H1 (cell line): ENCODE results near the gene SLC2A13. TPM values are rescaled to one million over a fixed set of nuclear protein-coding genes. Genes with fewer than 3 reads are reported as not detected.

Experiments used
- CTCF ChIA-PET: fragments of 300-600 bp; sonication (Branson Sonifier 250); formaldehyde crosslinking; loops from one replicate; lab custom pipeline; 2021; ENCODE audit not compliant: partially characterized antibody; lab: Charles Lee
- POLR2A ChIA-PET: fragments of 300-600 bp; sonication (Branson Sonifier 250); formaldehyde crosslinking; loops from one replicate; lab custom pipeline; 2021; ENCODE audit warnings: inconsistent platforms; ENCODE audit not compliant: partially characterized antibody; lab: Charles Lee
- DNase-seq, 2 experiments: peaks; one replicate each; pipeline versions ENCODE4 v3.0.0 to v3.0.0-alpha.2; 2010 to 2022; ENCODE audit warnings: low spot score in 2 of 2, low read depth in 1 of 2, mixed read lengths in 1 of 2
- FAIRE-seq: peaks from 2 replicates; lab custom pipeline; 2011; peaks lifted over from hg19 to GRCh38; lab: Jason Lieb, UNC
- H2AFZ ChIP-seq: 2 replicates; pipeline ENCODE4 v1.8.1; 2012; ENCODE audit warnings: low read length, inconsistent platforms
- H2AK5ac ChIP-seq: 2 replicates; pipeline ENCODE4 v1.6.1; 2013; ENCODE audit warnings: low read depth, low read length
- H2BK120ac ChIP-seq: replicated peaks from 2 replicates; pipeline ENCODE3; 2013; ENCODE audit warnings: low read depth, low read length, inconsistent platforms
- H2BK12ac ChIP-seq: 2 replicates; pipeline ENCODE4 v1.6.1; 2013; ENCODE audit warnings: low read depth, low read length
- H2BK15ac ChIP-seq: 2 replicates; pipeline ENCODE4 v1.6.1; 2013; ENCODE audit warnings: low read length
- H2BK20ac ChIP-seq: 2 replicates; pipeline ENCODE4 v1.6.1; 2013; ENCODE audit warnings: low read length
- H2BK5ac ChIP-seq: 2 replicates; pipeline ENCODE4 v1.6.1; 2013; ENCODE audit warnings: low read depth, low read length
- H3K14ac ChIP-seq: 2 replicates; pipeline ENCODE4 v1.6.1; 2013; ENCODE audit warnings: inconsistent platforms; ENCODE audit not compliant: insufficient read length
- H3K18ac ChIP-seq: 2 replicates; pipeline ENCODE4 v1.6.1; 2013; ENCODE audit warnings: low read length; ENCODE audit errors: extremely low read depth
- H3K23ac ChIP-seq: 2 replicates; pipeline ENCODE4 v1.6.1; 2013; ENCODE audit warnings: inconsistent platforms; ENCODE audit not compliant: insufficient read length
- H3K23me2 ChIP-seq: 2 replicates; pipeline ENCODE4 v1.6.1; 2013; ENCODE audit warnings: low read depth, low read length
- H3K27ac ChIP-seq: 2 replicates; pipeline ENCODE4 v1.6.1; 2011; ENCODE audit warnings: low read depth, low read length, inconsistent platforms
- H3K27me3 ChIP-seq, 4 experiments: replicated peaks in 1 of 4; 1 replicate in 1 of 4; 2 replicates in 3 of 4; pipeline versions ENCODE4 v1.6.1 to v1.8.1; 2011 to 2013; ENCODE audit warnings: low read length in 3 of 4, mild to moderate bottlenecking in 3 of 4, inconsistent platforms in 2 of 4, mixed read lengths in 2 of 4, moderate library complexity in 1 of 4; ENCODE audit not compliant: control insufficient read depth in 3 of 4, insufficient read depth in 3 of 4; ENCODE audit errors: extremely low read depth in 1 of 4
- H3K36me3 ChIP-seq, 4 experiments: 2 replicates each; pipeline versions ENCODE4 v1.6.1 to v1.8.1; 2011 to 2013; ENCODE audit warnings: mild to moderate bottlenecking in 4 of 4, low read length in 3 of 4, moderate library complexity in 2 of 4, control low read depth in 1 of 4, inconsistent platforms in 1 of 4; ENCODE audit not compliant: insufficient read depth in 4 of 4, control insufficient read depth in 2 of 4
- H3K4ac ChIP-seq: replicated peaks from 2 replicates; pipeline ENCODE3; 2013; ENCODE audit warnings: low read length, low read depth, mixed read lengths, inconsistent platforms; ENCODE audit not compliant: insufficient read length
- H3K4me1 ChIP-seq, 4 experiments: replicated peaks in 1 of 4; 1 replicate in 1 of 4; 2 replicates in 3 of 4; pipeline versions ENCODE4 v1.6.1 to v1.8.1; 2011 to 2013; ENCODE audit warnings: low read length in 3 of 4, inconsistent platforms in 2 of 4, mixed read lengths in 1 of 4; ENCODE audit not compliant: insufficient read depth in 4 of 4, control insufficient read depth in 3 of 4
- H3K4me2 ChIP-seq, 2 experiments: 2 replicates each; pipeline versions ENCODE4 v1.6.1 to v1.8.1; 2011 to 2013; ENCODE audit warnings: low read depth in 2 of 2, low read length in 2 of 2, control low read depth in 1 of 2, inconsistent platforms in 1 of 2, mild to moderate bottlenecking in 1 of 2; ENCODE audit not compliant: insufficient read depth in 1 of 2
- H3K4me3 ChIP-seq, 4 experiments: fragments of 200-600, 300-600 bp in 1 of 4; sonication (generic), shearing (Covaris generic), sonication (Bioruptor Twin) in 1 of 4; 2 replicates each; pipeline versions ENCODE4 v1.5.1 to v1.8.1; 2011 to 2016; ENCODE audit warnings: low read length in 4 of 4, low read depth in 3 of 4, control low read depth in 2 of 4, inconsistent platforms in 2 of 4, mild to moderate bottlenecking in 2 of 4, mixed read lengths in 1 of 4, moderate library complexity in 1 of 4; ENCODE audit not compliant: insufficient read depth in 2 of 4; ENCODE audit errors: extremely low read depth in 1 of 4
- H3K56ac ChIP-seq: replicated peaks from 2 replicates; pipeline ENCODE3; 2013; ENCODE audit warnings: low read depth, mild to moderate bottlenecking, mixed read lengths, low read length, inconsistent platforms; ENCODE audit not compliant: insufficient read length
- H3K79me1 ChIP-seq: 2 replicates; pipeline ENCODE4 v1.6.1; 2013; ENCODE audit warnings: low read depth, low read length, control low read depth
- H3K79me2 ChIP-seq, 2 experiments: 2 replicates each; pipeline versions ENCODE4 v1.6.1 to v1.8.1; 2012 to 2013; ENCODE audit warnings: low read length in 2 of 2, mild to moderate bottlenecking in 2 of 2, inconsistent platforms in 1 of 2; ENCODE audit not compliant: insufficient read depth in 2 of 2, control insufficient read depth in 1 of 2
- H3K9ac ChIP-seq, 4 experiments: replicated peaks in 1 of 4; 1 replicate in 1 of 4; 2 replicates in 3 of 4; pipeline versions ENCODE4 v1.6.1 to v1.8.1; 2011 to 2013; ENCODE audit warnings: low read depth in 3 of 4, low read length in 3 of 4, control low read depth in 2 of 4, mild to moderate bottlenecking in 2 of 4, moderate library complexity in 2 of 4, inconsistent platforms in 1 of 4; ENCODE audit errors: extremely low read depth in 1 of 4
- H3K9me3 ChIP-seq, 2 experiments: 2 replicates each; pipeline versions ENCODE4 v1.6.1 to v1.8.1; 2012 to 2013; ENCODE audit warnings: mild to moderate bottlenecking in 2 of 2, moderate library complexity in 2 of 2, control low read depth in 1 of 2, inconsistent platforms in 1 of 2, low read depth in 1 of 2, low read length in 1 of 2, mixed read lengths in 1 of 2; ENCODE audit not compliant: insufficient read depth in 2 of 2
- H4K20me1 ChIP-seq, 2 experiments: replicated peaks in 1 of 2; 2 replicates each; pipeline versions ENCODE3 to v1.8.1; 2011 to 2013; ENCODE audit warnings: inconsistent platforms in 2 of 2, low read length in 2 of 2, mild to moderate bottlenecking in 1 of 2; ENCODE audit not compliant: insufficient read depth in 2 of 2, control insufficient read depth in 1 of 2
- H4K5ac ChIP-seq: 2 replicates; pipeline ENCODE4 v1.6.1; 2013; ENCODE audit warnings: low read length, low read depth, mixed read lengths, inconsistent platforms; ENCODE audit not compliant: insufficient read length
- H4K8ac ChIP-seq: 2 replicates; pipeline ENCODE4 v1.8.0; 2013; ENCODE audit warnings: mild to moderate bottlenecking, moderate library complexity, low read length, inconsistent platforms; ENCODE audit not compliant: insufficient read depth; ENCODE audit errors: extremely low read depth
- H4K91ac ChIP-seq: replicated peaks from 2 replicates; pipeline ENCODE3; 2013; ENCODE audit warnings: low read length, mixed read lengths, inconsistent platforms; ENCODE audit not compliant: insufficient read length
- BCL11A ChIP-seq, 2 experiments: IDR thresholded peaks; one replicate each; pipeline ENCODE4 v1.6.1; 2011; ENCODE audit warnings: low read depth in 2 of 2, low read length in 2 of 2, mild to moderate bottlenecking in 2 of 2
- E2F6 ChIP-seq: IDR thresholded peaks from 2 replicates; pipeline ENCODE4 v1.6.1; 2012; ENCODE audit warnings: inconsistent platforms
- EZH2 ChIP-seq: fragments of 200-600 bp; sonication (generic); IDR thresholded peaks from 2 replicates; pipeline ENCODE4 v1.7.1; 2012; ENCODE audit warnings: low read depth, mild to moderate bottlenecking, moderate library complexity, low read length, inconsistent platforms; ENCODE audit not compliant: severe bottlenecking
- HDAC2 ChIP-seq, 2 experiments: fragments of 300-600 bp in 1 of 2; sonication (generic) in 1 of 2; IDR thresholded peaks; 2 replicates each; pipeline ENCODE4 v1.6.1; 2011 to 2012; ENCODE audit warnings: low read depth in 2 of 2, low read length in 2 of 2, mild to moderate bottlenecking in 2 of 2, moderate library complexity in 2 of 2, borderline replicate concordance in 1 of 2, inconsistent platforms in 1 of 2
- JUND ChIP-seq: IDR thresholded peaks from 2 replicates; pipeline ENCODE4 v1.6.1; 2011; ENCODE audit warnings: mild to moderate bottlenecking, improper control_type of control experiment, low read length
- KDM1A ChIP-seq: fragments of 200-600, 300-600 bp; sonication (generic); IDR thresholded peaks from 2 replicates; pipeline ENCODE4 v1.7.1; 2016; ENCODE audit warnings: mild to moderate bottlenecking, low read length, borderline replicate concordance
- KDM4A ChIP-seq: IDR thresholded peaks from one replicate; pipeline ENCODE4 v1.7.1; 2012; ENCODE audit warnings: low read depth, mild to moderate bottlenecking, moderate library complexity, low read length, inconsistent platforms; ENCODE audit not compliant: severe bottlenecking
- MAFK ChIP-seq: IDR thresholded peaks from 2 replicates; pipeline ENCODE4 v1.6.1; 2012; ENCODE audit warnings: low read depth, mild to moderate bottlenecking, improper control_type of control experiment, low read length
- POLR2AphosphoS5 ChIP-seq: IDR thresholded peaks from 2 replicates; pipeline ENCODE4 v1.6.1; 2011; ENCODE audit warnings: low read depth, low read length
- RBBP5 ChIP-seq: IDR thresholded peaks from 2 replicates; pipeline ENCODE4 v1.7.1; 2012; ENCODE audit warnings: low read depth, mild to moderate bottlenecking, inconsistent platforms, low read length, moderate library complexity, borderline replicate concordance
- SP1 ChIP-seq: IDR thresholded peaks from 2 replicates; pipeline ENCODE4 v1.6.1; 2011; ENCODE audit warnings: low read depth, low read length
- SRF ChIP-seq: IDR thresholded peaks from 2 replicates; pipeline ENCODE4 v1.6.1; 2011; ENCODE audit warnings: mild to moderate bottlenecking, low read depth, low read length, moderate library complexity
- TAF1 ChIP-seq: IDR thresholded peaks from 2 replicates; pipeline ENCODE4 v1.6.1; 2011; ENCODE audit warnings: mild to moderate bottlenecking, low read depth, low read length
- WGBS, 2 experiments: shearing (Covaris generic) in 1 of 2; methylation state at CpG; one replicate each; pipeline versions ENCODE4 v1.1.6 to v1.1.7; 2013 to 2015; ENCODE audit warnings: low lambda C conversion rate in 2 of 2, mixed read lengths in 2 of 2, inconsistent platforms in 1 of 2, low coverage in 1 of 2, missing lambda C conversion rate in 1 of 2; ENCODE audit not compliant: insufficient replicate concordance in 2 of 2, insufficient coverage in 1 of 2, insufficient read length in 1 of 2; ENCODE audit errors: extremely low coverage in 1 of 2, missing lambda C conversion rate in 1 of 2; 5-methylcytosine and 5-hydroxymethylcytosine counted together
- polyA plus RNA-seq, 7 experiments: library from polyadenylated mRNA; depleted of rRNA in 3 of 7; stranded (reverse) in 5 of 7; unstranded in 2 of 7; fragments of >200 nt in 5 of 7; fragments of 200-250 nt in 2 of 7; gene quantifications; 1 replicate in 5 of 7; 2 replicates in 1 of 7; 4 replicates in 1 of 7; pipeline versions ENCODE4 v1.2.1 to v1.2.3, GENCODE V29; 2011 to 2013; ENCODE audit warnings: missing spikeins in 2 of 7, mixed read lengths in 2 of 7
- total RNA-seq: library from RNA; stranded (reverse); fragmentation: NEBNext Ultra II Directional; extraction: Animal tissue kit (Norgen Biotek cat#: 25700); gene quantifications from 2 replicates; pipeline ENCODE4 v1.2.1, GENCODE V29; 2021

SLC2A13 gene
- total and polyA plus RNA-seq, 2 of the 8 experiments (the other 6 are each of a cell fraction or from before 2014, with no cell fraction given) = 2.8 to 9.6 TPM

- TF ChIP-seq TAF1 = no peak
- TF ChIP-seq MAFK = no peak
- no peak for TF ChIP-seq EZH2
- no peak for TF ChIP-seq JUND
- no peak for TF ChIP-seq HDAC2 (IDR thresholded peaks at IDR 0.05; ENCODE audit: borderline replicate concordance in 1 of 2, low read depth in 2 of 2, low read length in 2 of 2)
- TF ChIP-seq KDM4A = no peak
- TF ChIP-seq POLR2AphosphoS5 = no peak
- TF ChIP-seq BCL11A (IDR thresholded peaks at IDR 0.05; ENCODE audit: low read depth in 2 of 2, low read length in 2 of 2) = no peak
- no peak for TF ChIP-seq RBBP5
- no peak for TF ChIP-seq E2F6
- no peak for TF ChIP-seq SP1
- TF ChIP-seq SRF = no peak
- TF ChIP-seq KDM1A = no peak
- H4K20me1 ChIP-seq = no peaks in the 10 kb centered on the region
- no peaks in the 10 kb centered on the region for H3K9me3 ChIP-seq
- H3K4me3 ChIP-seq = no peak overlapping the region
- ChIA-PET POLR2A (no interaction called here), CTCF (interaction anchor here (0.6 to 1.9 kb wide), 6 partner anchors 10 to 1047 kb away, joined by 3 to 12 read pairs (median 4); no protein-coding TSS in a partner anchor)
- no peak overlapping the region for H3K23ac ChIP-seq
- no peak overlapping the region for H3K9ac ChIP-seq
- no peaks in the 10 kb centered on the region for H3K79me1 ChIP-seq
- H4K8ac ChIP-seq = no peak overlapping the region
- FAIRE-seq (no peak), DNase-seq (no peak)
- no peak overlapping the region for H2BK12ac ChIP-seq
- H2BK5ac ChIP-seq = no peak overlapping the region
- no peaks in the 10 kb centered on the region for H3K36me3 ChIP-seq
- H4K91ac ChIP-seq = no peak overlapping the region
- H3K4me2 ChIP-seq = no peak overlapping the region
- H2AK5ac ChIP-seq = no peak overlapping the region
- H3K18ac ChIP-seq = no peak overlapping the region
- no peaks in the 10 kb centered on the region for H3K23me2 ChIP-seq
- H3K27me3 ChIP-seq = no peaks in the 10 kb centered on the region
- H3K27ac ChIP-seq = no peak overlapping the region
- H2BK120ac ChIP-seq = no peak overlapping the region
- no peaks in the 10 kb centered on the region for H3K4me1 ChIP-seq
- no peak overlapping the region for H2BK20ac ChIP-seq
- no peak overlapping the region for H2AFZ ChIP-seq
- H3K56ac ChIP-seq = no peak overlapping the region
- H4K5ac ChIP-seq = no peak overlapping the region
- no peak overlapping the region for H3K14ac ChIP-seq
- no peaks in the 10 kb centered on the region for H3K79me2 ChIP-seq
- WGBS, 2 experiments = 94 to 100% methylated on average over 1 to 5 of the region's 5 CpGs
- H3K4ac ChIP-seq = no peak overlapping the region
- H2BK15ac ChIP-seq = no peak overlapping the region
Observed at GRCh38 chr12:39798429-39798828, 307.5 kb downstream of the SLC2A13 start.
